GM10248 (cell line): Measurements from ENCODE around the gene LRRC74A.

Source experiments
- CTCF ChIA-PET: fragments of 300-600 bp; sonication (Branson Sonifier 250); formaldehyde crosslinking; extraction: SDS; loops from one replicate; lab custom pipeline; 2021; ENCODE audit warnings: antibody characterized with exemption; lab: Yijun Ruan, JAX
- POLR2A ChIA-PET: fragments of 350-650 bp; sonication (Branson Sonifier 250); formaldehyde crosslinking; extraction: SDS; loops from one replicate; lab custom pipeline; 2020; ENCODE audit warnings: antibody characterized with exemption; lab: Yijun Ruan, JAX
- DNase-seq: peaks from one replicate; pipeline ENCODE4 v3.0.0; 2012; ENCODE audit errors: extremely low spot score
- CTCF ChIP-seq: IDR thresholded peaks from 2 replicates; pipeline ENCODE4 v1.5.1; 2012; ENCODE audit warnings: mild to moderate bottlenecking, low read depth; ENCODE audit errors: extremely low read depth, missing control alignments, control extremely low read depth

Gene LRRC74A

DNA sequence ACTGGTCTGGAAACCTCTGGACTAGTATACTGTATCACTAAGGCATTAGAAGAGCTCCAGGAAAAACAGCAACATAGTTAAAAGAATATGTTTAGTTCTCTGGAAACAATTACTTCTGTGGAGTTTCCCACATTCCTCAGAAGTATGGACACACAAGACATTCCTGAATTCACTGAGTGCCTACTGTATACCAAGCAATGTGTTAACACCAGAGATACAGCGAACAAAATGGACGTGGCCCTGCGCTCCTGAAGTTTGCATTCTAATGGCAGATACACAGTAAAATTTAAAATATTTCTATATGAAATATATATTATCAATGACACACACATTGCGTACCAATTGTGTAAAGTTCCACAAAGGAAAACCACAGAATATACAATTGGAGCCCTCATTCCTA is 14.6 kb upstream of the LRRC74A start:
- TF ChIP-seq CTCF, result no peak
- ChIA-PET CTCF (interaction anchor here (0.9 to 7.5 kb wide), 8 partner anchors 9 to 341 kb away, joined by 3 to 45 read pairs (median 7); no protein-coding TSS in a partner anchor), POLR2A (interaction anchor here (0.6 to 0.9 kb wide), 2 partner anchors 14 to 53 kb away, joined by 6 to 8 read pairs; partner anchors contain the start of gene LRRC74A)
- no peak for DNase-seq

DNA sequence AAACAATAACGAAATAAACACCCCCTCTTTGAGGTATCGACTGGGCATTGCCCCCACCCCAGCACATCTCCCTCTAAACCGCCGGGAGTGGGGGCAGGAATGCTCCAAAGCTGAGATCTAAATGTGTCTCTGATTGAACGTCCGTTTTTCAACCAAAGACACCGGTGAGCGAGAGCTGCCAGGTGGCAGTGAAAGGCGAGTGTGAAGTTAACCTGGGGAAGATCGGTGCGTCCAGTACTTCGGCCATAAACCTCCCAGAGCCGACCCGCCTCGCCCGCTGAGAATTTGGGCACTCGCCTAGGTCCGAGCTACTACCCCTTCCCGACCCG is 14.2 kb upstream of the LRRC74A start:
- peak; percentile 45 for DNase-seq

GRCh38 chr14:76812422-76813383 is 13.5 kb upstream of the LRRC74A start, which contains the start of gene ANGEL1:
TSS of gene ANGEL1 (minus strand) at chr14:76812882. CDS start at chr14:76812827, 55 bp downstream.
- POLR2A ChIA-PET, result no interaction called here
- no peak for TF ChIP-seq CTCF

More for the DNA sequence above, 14.2 kb upstream of the LRRC74A start:
- ChIA-PET CTCF (interaction anchor here (1.5 to 7.5 kb wide), 6 partner anchors 10 to 341 kb away, joined by 3 to 45 read pairs (median 12); no protein-coding TSS in a partner anchor), POLR2A (no interaction called here)
- no peak for TF ChIP-seq CTCF

DNA sequence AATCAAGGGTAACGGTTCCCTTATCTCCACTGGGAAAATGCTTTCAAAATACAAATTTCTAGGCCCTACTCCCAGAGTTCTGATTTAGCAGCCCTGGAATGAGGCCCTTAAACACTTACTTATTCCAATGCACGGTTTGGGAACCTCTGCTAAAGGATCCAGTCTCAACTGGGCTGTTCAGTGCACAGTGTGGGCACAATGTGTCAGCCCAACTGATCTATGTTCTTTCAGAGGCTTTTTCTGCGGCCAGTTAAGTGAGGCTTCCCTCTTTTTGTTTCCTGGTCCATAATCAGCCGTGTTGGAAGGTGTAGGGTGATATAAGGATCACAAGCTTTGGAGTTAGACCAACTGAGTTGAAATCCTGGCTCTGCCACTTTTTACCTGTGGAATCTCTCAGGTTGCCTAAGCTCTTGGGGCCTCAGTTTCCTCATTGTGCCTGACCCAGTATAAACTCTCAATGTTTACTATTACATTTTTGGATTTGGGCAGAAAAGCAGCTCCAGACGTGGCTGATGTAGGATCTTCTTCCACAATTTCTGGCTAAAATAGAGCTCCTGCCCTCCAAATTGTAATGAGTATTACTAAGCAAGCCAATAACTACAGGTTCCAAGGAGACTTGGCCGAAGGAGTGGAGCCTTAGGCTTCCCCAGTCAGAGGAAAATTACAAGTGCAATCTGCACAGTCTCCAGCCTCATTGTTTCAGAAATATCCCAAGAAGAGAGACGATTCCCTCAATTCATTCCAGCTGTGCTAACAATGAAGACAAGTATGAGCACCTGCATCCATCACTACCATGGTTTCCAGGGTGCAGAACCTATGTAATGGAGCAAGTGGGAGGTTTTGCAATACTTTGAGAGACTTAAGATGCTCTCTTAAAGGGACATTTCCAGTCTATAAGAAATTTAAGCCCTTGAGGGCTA is 11.2 kb upstream of the LRRC74A start:
- TF ChIP-seq CTCF, result no peak
- ChIA-PET CTCF (interaction anchor here (1.2 kb wide), 2 partner anchors 9 to 11 kb away, joined by 3 to 5 read pairs; partner anchors contain the start of gene LRRC74A), POLR2A (no interaction called here)
- DNase-seq, result no peak

More at GRCh38 chr14:76812422-76813383, 13.5 kb upstream of the LRRC74A start, which contains the start of gene ANGEL1:
- peak; percentile 93 for DNase-seq
- CTCF ChIA-PET, result interaction anchor here (1.5 to 7.5 kb wide), 4 partner anchors 10 to 103 kb away, joined by 3 to 45 read pairs (median 25); no protein-coding TSS in a partner anchor

DNA sequence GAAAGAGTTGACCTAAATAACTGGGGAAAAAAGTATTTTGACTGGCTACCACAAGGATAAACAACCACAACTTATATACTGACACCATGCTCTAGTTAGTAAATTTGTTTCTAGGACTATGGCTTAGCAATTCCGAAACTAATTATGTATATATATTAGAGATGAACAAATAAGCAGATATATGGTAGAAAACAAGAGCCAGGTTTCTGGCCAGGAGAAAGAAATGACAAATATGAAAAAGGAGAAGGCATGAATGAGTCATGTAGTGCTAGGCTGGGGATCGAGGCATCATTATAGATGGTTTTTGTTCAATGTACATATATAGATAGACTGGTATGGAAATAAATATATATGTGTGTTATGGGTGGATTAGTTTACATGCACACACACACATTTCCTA is 5.5 kb upstream of the LRRC74A start:
- TF ChIP-seq CTCF, result no peak
- POLR2A ChIA-PET, result interaction anchor here (0.6 kb wide), 1 partner anchor 1470 kb away, joined by 13 read pairs; no protein-coding TSS in a partner anchor
- no peak for DNase-seq
- CTCF ChIA-PET, result interaction anchor here (1.1 kb wide), 1 partner anchor 56 kb away, joined by 3 read pairs; no protein-coding TSS in a partner anchor
